Upper lobe of right lung (tissue), 1 donor: ENCODE data around the gene KIF7. TPM values are rescaled to one million over a fixed set of nuclear protein-coding genes. Genes with fewer than 3 reads are reported as not detected.

Source experiments
- ATAC-seq: fragments of 200-7000 bp; cut with Tn5 transposase; one replicate; pipeline ENCODE4 v1.9.1; 2020; ENCODE audit warnings: mild to moderate bottlenecking, moderate library complexity
- DNase-seq: peaks from one replicate; pipeline ENCODE4 v3.0.0-alpha.2; 2020
- H3K27ac ChIP-seq: fragments of 200-600 bp; one replicate; pipeline ENCODE4 v1.8.0; 2022
- H3K27me3 ChIP-seq: fragments of 200-600 bp; one replicate; pipeline ENCODE4 v1.8.0; 2022; ENCODE audit warnings: mild to moderate bottlenecking
- H3K36me3 ChIP-seq: fragments of 200-600 bp; one replicate; pipeline ENCODE4 v1.8.0; 2022
- H3K4me1 ChIP-seq: fragments of 200-600 bp; one replicate; pipeline ENCODE4 v1.8.0; 2022
- H3K4me3 ChIP-seq: fragments of 200-600 bp; one replicate; pipeline ENCODE4 v1.8.0; 2022; ENCODE audit warnings: mild to moderate bottlenecking
- H3K9me3 ChIP-seq: fragments of 200-600 bp; one replicate; pipeline ENCODE4 v1.8.0; 2022
- CTCF ChIP-seq: fragments of 200-600 bp; IDR thresholded peaks from one replicate; pipeline ENCODE4 v1.8.0; 2022; ENCODE audit warnings: antibody characterized with exemption
- intact Hi-C: fragments of 100-400 bp; cut with DNase I; formaldehyde crosslinking; loops from one replicate; pipeline ENCODE4 v1.11.0; 2022
- total RNA-seq: library from RNA; stranded (reverse); fragmentation: NEBNext Ultra II Directional; extraction: Animal tissue kit (Norgen Biotek cat#: 25700); gene quantifications from one replicate; pipeline ENCODE4 v1.2.1, GENCODE V29; 2021
- donor health status: DM: no; HTN: yes; CAD: no; lungs with severe emphysema.

Gene KIF7
- total RNA-seq, 1 donor from 2014 or later: 2.1 TPM

DNA sequence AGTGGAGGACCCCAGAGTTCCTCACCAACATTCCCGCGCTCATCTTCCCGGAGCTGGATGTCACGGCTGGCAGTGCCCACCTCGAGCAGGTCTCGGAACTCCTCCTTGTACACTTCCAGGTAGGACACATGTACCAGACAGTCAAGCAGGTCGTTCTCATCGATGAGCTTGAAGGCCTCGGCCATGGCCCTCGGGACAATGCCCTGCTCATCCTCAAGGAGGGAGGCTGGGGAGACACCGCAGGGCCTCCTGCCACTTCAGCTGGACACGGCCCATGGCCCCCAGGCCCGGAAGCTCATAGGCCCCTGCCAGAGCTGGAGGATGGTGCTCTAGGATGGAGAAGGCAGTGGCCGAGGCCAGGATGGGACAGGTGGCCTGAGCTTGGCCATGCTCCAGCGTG, 5.6 kb downstream of the KIF7 start:
- Histone ChIP-seq H3K9me3 (no peaks in the 10 kb centered on the region), H3K4me3 (no peak overlapping the region), H3K27me3 (peaks cover 13% of the 10 kb centered on the region), H3K4me1 (no peaks in the 10 kb centered on the region), H3K36me3 (no peaks in the 10 kb centered on the region), H3K27ac (no peak overlapping the region)
- no peak for TF ChIP-seq CTCF
- intact Hi-C loops: no loop called here
- DNase-seq (no peak), ATAC-seq (no peak)

DNA sequence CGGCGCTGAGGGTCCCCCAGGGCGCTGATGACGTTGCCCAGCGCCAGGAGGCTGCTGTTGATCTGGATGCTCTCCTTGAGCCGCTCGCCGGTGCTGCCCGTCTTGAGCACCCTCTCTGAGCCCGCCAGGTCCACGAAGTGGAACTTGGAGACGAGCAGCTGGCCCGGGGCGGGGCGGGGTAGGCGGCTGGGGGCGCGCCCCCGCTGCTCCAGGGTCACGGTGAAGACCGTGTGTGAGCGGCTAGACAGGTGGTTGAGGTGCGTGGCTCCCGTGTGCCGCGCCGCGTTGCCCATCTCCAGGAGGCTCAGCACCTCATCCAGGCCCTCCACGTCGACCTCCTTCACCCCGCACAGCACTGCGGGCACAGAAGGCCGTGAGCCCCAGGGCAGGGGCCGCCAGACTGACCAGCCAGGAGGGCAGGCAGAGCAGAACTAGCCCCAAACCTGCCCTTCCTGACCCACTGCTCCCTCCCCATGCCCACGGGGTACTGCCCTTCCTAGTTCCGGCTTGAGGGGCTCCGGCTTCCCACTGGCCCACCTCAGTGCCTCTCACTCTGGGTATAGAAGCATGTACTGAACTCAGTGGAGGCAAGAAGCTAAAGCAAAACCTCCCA, 6.1 kb downstream of the KIF7 start:
- Histone ChIP-seq H3K9me3 (no peaks in the 10 kb centered on the region), H3K36me3 (no peaks in the 10 kb centered on the region), H3K27me3 (peaks cover 7% of the 10 kb centered on the region), H3K27ac (no peak overlapping the region), H3K4me1 (no peaks in the 10 kb centered on the region), H3K4me3 (no peak overlapping the region)
- intact Hi-C loops: no loop called here
- TF ChIP-seq CTCF: no peak
- ATAC-seq (no peak), DNase-seq (no peak)

DNA sequence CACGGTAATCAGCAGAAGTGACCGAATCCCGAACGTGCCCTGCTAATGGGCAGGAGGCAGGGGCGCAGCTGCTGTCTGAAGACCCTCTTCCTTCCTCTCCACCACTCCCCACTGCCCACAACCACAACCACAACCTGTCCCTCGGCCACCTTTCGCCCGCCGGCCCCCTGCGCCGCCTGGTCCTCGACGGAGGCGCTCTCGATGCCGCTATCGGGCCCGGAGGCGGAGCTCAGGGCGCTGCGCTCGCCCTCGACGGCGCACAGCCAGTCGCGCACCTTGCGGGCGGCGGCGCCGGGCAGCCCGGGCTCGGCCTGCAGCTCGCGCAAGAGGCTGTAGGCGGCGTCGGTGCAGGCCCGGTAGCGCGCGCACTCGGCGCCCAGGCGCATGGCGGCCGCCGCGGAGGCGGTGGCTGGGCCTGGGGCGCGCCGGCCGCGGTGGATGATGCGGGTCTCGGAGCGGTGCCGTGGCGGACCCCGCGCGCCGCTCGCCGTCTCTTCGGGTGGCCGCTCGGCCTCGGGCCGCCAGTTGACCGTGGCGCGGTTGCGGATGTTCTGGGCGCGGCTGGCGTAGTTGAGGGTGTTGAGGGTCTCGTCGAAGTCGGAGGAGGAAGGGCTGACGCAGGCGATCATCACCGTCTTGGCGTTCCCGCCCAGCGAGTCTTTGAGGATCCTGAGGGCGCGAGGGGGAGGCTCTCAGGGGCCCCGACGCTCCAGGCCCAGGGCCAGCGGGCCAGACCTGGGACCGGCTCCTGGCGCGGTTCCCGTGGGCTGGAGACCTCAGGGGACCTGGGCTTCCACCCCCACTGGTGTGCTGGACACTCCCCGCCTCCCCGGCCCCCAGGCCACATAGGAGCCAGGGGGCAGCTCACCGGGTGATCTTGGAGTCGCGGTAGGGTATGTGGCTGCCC, 6.9 kb downstream of the KIF7 start:
- intact Hi-C loops: no loop called here
- H3K9me3 ChIP-seq: no peaks in the 10 kb centered on the region
- no peak overlapping the region for H3K27ac ChIP-seq
- no peaks in the 10 kb centered on the region for H3K36me3 ChIP-seq
- no peak overlapping the region for H3K4me3 ChIP-seq
- ATAC-seq: no peak
- no peak for TF ChIP-seq CTCF
- peaks cover 4% of the 10 kb centered on the region for H3K27me3 ChIP-seq
- DNase-seq: no peak
- H3K4me1 ChIP-seq: no peaks in the 10 kb centered on the region

DNA sequence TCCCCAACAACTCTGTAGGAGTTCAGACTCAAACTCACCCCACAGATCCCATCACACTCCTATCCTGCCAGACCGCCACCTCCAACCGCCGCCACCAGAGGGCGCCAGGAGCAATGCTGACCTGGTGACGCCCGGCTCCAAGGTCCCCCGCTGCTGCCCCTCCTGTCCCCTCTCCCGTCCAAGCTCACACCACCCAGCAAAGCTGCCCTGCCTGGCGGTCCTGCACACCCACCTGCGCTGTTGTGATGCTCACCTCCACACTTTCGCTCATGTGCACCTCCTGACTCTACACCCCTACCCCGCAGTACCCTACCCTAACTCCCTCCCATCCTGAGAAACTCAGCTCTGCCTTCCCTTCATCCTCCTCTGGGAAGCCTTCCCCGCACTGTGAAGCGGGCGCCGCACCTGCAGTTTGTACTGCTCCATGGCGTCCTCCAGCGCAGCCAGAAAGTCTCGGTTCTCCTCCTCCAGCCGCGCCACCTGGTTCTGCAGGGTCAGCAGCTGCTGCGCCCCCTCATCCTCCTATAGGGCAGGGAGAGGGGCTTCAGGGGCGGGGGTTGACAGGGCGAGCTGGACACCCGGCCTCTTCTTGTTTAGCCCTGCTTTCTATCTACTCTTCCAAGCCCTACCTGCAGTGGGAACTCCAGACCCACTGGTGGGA, 7.9 kb downstream of the KIF7 start:
- ATAC-seq (peak; percentile 86), DNase-seq (peak; percentile 90)
- TF ChIP-seq CTCF: peak; percentile 85
- no peaks in the 10 kb centered on the region for H3K4me1 ChIP-seq
- no peak overlapping the region for H3K4me3 ChIP-seq
- H3K36me3 ChIP-seq: no peaks in the 10 kb centered on the region
- H3K9me3 ChIP-seq: no peaks in the 10 kb centered on the region
- no peaks in the 10 kb centered on the region for H3K27me3 ChIP-seq
- no peak overlapping the region for H3K27ac ChIP-seq
- intact Hi-C loops: no loop called here

DNA sequence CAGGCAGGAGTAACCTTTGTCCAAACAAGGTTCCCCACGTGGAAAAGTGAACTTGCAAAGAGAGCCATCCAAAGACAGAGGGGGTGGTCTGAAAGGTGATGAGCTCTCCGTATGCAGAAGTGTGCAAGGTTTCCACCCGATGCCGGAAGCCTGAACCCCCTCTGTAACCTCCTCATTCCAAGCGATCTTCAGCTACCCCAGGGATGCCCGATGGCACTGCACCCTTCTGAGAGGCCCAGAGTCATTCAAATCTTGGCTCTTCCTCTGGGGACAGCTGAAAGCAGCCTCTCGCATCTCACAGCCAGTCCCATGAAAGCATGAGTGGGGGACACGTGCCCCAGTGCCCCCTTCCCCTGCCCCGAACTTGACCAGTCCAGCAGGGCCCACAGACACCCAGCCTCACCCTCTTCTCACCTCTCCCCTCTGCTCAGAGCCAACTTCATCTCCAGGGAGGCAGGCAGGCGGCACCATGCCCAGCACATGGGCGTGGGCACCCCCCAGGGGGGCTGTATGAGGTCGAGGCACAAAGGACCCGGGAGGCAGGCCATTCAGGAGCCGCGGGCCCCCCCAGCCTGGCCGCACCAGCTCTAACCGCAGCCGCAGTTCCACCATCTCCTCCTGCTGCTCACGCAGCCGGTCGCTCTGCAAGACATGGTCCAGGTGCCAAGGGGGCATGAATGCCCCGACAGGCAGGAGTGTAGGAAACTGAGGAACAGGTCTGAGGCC, 8.7 kb downstream of the KIF7 start:
- DNase-seq (no peak), ATAC-seq (no peak)
- no peaks in the 10 kb centered on the region for H3K36me3 ChIP-seq
- no peak overlapping the region for H3K4me3 ChIP-seq
- no peak for TF ChIP-seq CTCF
- intact Hi-C loops: no loop called here
- no peak overlapping the region for H3K27ac ChIP-seq
- no peaks in the 10 kb centered on the region for H3K27me3 ChIP-seq
- no peaks in the 10 kb centered on the region for H3K4me1 ChIP-seq
- H3K9me3 ChIP-seq: no peaks in the 10 kb centered on the region
